ENCODE measurements around the gene ANXA6. TPM values are rescaled to one million over a fixed set of nuclear protein-coding genes. Genes with fewer than 3 reads are reported as not detected.

ANXA6 gene
- polyA plus RNA-seq, 1 of the 3 experiments (the other 2 are of a cell fraction), result 87.5 TPM

- Histone ChIP-seq H3K4me1 (ENCODE audit: control insufficient read depth in 1 of 2, insufficient read depth in 2 of 2, low read depth in 1 of 2, low read length in 1 of 2) (peaks cover 22 to 30% of the 10 kb centered on the region in 2 experiments; a peak in 3 of 4 replicates), H3K9ac (no peak overlapping the region), H3F3A (replicated peaks; ENCODE audit: insufficient read depth) (peaks cover 5% of the 10 kb centered on the region), H3K36me3 (replicated peaks in 1 of 2; ENCODE audit: control insufficient read depth in 1 of 2, insufficient read depth in 2 of 2, low read length in 1 of 2) (peaks cover 16% of the 10 kb centered on the region in 2 experiments), H3K27ac (ENCODE audit: low read depth in 2 of 2, low read length in 1 of 2) (no peak overlapping the region), H3K4me3 (ENCODE audit: low read depth in 2 of 2, low read length in 1 of 2) (no peak overlapping the region), H3K9me2 (no peaks in the 10 kb centered on the region), H3K79me2 (ENCODE audit: insufficient read depth) (peaks cover 55% of the 10 kb centered on the region), H3K27me3 (ENCODE audit: insufficient read depth) (no peaks in the 10 kb centered on the region), H2AFZ (ENCODE audit: low read depth) (no peak overlapping the region), H4K20me1 (ENCODE audit: insufficient read depth) (peaks cover 11% of the 10 kb centered on the region), H3K4me2 (no peak overlapping the region), H3K9me3 (no peaks in the 10 kb centered on the region)
- POLR2A ChIA-PET, result interaction anchor here (0.7 kb wide), 1 partner anchor 100 kb away, joined by 3 read pairs; no protein-coding TSS in a partner anchor
- TF ChIP-seq JUND (IDR thresholded peaks at IDR 0.05) (no peak), ELF1 (IDR thresholded peaks at IDR 0.05) (no peak), CTCF (IDR thresholded peaks at IDR 0.05) (no peak), POLR2AphosphoS5 (IDR thresholded peaks at IDR 0.05; ENCODE audit: low read depth, low read length) (no peak), MEF2A (IDR thresholded peaks at IDR 0.05; ENCODE audit: borderline replicate concordance, low read depth) (no peak), YY1 (IDR thresholded peaks at IDR 0.05; ENCODE audit: low read depth) (no peak), MXI1 (IDR thresholded peaks at IDR 0.05; ENCODE audit: low read depth, low read length) (no peak), FOXJ3 (CRISPR knock-in tag; IDR thresholded peaks at IDR 0.05) (no peak), GATA2 (CRISPR knock-in tag; IDR thresholded peaks at IDR 0.05) (no peak), NRF1 (IDR thresholded peaks at IDR 0.05; ENCODE audit: low read depth, low read length) (no peak), PBX3 (IDR thresholded peaks at IDR 0.05) (no peak), RFX5 (IDR thresholded peaks at IDR 0.05; ENCODE audit: low read length) (no peak), IRF3 (IDR thresholded peaks at IDR 0.05; ENCODE audit: low read depth, low read length) (no peak), EP300 (IDR thresholded peaks at IDR 0.05; ENCODE audit: borderline replicate concordance in 1 of 2, low read depth in 1 of 2, low read length in 1 of 2) (no peak), SMC3 (IDR thresholded peaks at IDR 0.05; ENCODE audit: low read depth, low read length) (no peak), MAX (IDR thresholded peaks at IDR 0.05; ENCODE audit: low read depth) (no peak), REST (IDR thresholded peaks at IDR 0.05; ENCODE audit: low read depth, low read length) (no peak), FOSL2 (IDR thresholded peaks at IDR 0.05; ENCODE audit: borderline replicate concordance, low read depth) (no peak), TEAD4 (IDR thresholded peaks at IDR 0.05; ENCODE audit: borderline replicate concordance, insufficient read depth) (no peak)
- CTCF ChIA-PET, result interaction anchor here (1.0 to 2.5 kb wide), 4 partner anchors 13 to 50 kb away, joined by 3 to 20 read pairs (median 12); no protein-coding TSS in a partner anchor
- no peak for DNase-seq
- 94% methylated on average over 10 of the region's 12 CpGs for WGBS (ENCODE audit: low lambda C conversion rate)
Observed at GRCh38 chr5:151064916-151065499, 92.6 kb downstream of the ANXA6 start.

Data from SK-N-SH (cell line).